Measurements from ENCODE around the gene PPWD1. TPM values are rescaled to one million over a fixed set of nuclear protein-coding genes. Genes with fewer than 3 reads are reported as not detected.
A peak's percentile ranks its signal among the peaks of the same experiment; 100 is the strongest.

PPWD1 gene
- total and polyA plus RNA-seq, 2 of the 13 experiments (the other 11 are each of a cell fraction or from before 2014, with no cell fraction given) = 7.4 to 44.3 TPM

DNA sequence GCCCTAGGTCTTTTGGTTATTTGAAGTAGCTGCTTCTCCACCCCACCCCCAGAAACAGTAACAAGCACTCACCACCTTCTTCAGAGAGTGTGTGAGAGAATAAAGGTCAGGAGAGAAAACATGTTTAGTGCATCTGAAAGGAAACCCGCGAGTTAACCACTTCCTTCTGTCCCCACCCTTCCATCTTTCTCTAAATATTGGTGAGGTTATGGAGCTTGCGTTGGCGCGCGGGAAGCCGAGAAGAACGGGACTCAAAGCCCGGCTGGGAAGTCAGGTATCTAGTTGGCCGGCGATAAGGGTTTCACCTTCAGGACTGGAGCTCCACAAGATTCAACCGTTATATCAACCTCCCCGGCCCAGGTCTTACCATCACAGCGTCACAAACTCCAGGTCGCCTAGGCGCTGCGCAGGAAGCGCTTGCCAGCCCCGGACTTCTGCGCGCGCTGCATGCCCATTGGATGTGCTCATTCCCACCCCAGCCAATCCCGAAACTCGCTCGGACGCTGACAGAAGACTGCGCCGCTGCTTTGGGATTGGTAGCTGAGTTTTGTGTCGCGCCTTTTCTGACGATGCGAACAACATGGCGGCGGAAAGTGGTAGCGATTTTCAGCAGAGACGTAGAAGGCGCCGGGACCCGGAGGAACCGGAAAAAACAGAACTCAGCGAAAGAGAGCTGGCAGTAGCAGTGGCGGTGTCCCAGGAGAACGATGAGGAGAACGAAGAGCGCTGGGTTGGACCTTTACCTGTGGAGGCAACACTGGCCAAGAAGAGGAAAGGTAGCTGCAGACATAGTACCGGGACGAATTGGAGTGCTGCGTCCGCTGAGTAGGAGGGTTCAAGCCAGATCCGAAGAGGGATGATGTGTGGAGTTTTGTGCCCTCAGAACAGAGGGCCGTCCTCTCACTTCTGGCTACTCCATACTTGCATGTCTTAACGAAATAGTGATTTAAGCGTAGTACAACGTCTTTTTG is at the start of gene PPWD1, which contains the start of gene CENPK (continued):
- TF ChIP-seq, protein P1, sequence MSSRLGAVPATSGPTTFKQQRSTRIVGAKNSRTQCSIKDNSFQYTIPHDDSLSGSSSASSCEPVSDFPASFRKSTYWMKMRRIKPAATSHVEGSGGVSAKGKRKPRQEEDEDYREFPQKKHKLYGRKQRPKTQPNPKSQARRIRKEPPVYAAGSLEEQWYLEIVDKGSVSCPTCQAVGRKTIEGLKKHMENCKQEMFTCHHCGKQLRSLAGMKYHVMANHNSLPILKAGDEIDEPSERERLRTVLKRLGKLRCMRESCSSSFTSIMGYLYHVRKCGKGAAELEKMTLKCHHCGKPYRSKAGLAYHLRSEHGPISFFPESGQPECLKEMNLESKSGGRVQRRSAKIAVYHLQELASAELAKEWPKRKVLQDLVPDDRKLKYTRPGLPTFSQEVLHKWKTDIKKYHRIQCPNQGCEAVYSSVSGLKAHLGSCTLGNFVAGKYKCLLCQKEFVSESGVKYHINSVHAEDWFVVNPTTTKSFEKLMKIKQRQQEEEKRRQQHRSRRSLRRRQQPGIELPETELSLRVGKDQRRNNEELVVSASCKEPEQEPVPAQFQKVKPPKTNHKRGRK (CRISPR knock-in tag; IDR thresholded peaks at IDR 0.05) = no peak
- TF ChIP-seq CHD4 (IDR thresholded peaks at IDR 0.05; ENCODE audit: borderline replicate concordance, low read length) (no peak), MTF2 (CRISPR knock-in tag; IDR thresholded peaks at IDR 0.05; ENCODE audit: borderline replicate concordance) (no peak), ELF4 (CRISPR knock-in tag; IDR thresholded peaks at IDR 0.05; ENCODE audit: borderline replicate concordance) (0 out of 2 replicates have a peak, but pooled peaks have one; percentile 35), GPN1 (CRISPR knock-in tag; IDR thresholded peaks at IDR 0.05; ENCODE audit: borderline replicate concordance) (no peak), MYNN (CRISPR knock-in tag; IDR thresholded peaks at IDR 0.05; ENCODE audit: low read depth) (0 out of 2 replicates have a peak, but pooled peaks have one; percentile 32), KLF13 (CRISPR knock-in tag; IDR thresholded peaks at IDR 0.05) (no peak), ZFX (CRISPR knock-in tag; IDR thresholded peaks at IDR 0.05; ENCODE audit: low read depth) (peak; percentile 53; the same call in 1 of the 2 replicates), ZNF432 (CRISPR knock-in tag; IDR thresholded peaks at IDR 0.05; ENCODE audit: borderline replicate concordance) (no peak)
- TF ChIP-seq, protein P2, sequence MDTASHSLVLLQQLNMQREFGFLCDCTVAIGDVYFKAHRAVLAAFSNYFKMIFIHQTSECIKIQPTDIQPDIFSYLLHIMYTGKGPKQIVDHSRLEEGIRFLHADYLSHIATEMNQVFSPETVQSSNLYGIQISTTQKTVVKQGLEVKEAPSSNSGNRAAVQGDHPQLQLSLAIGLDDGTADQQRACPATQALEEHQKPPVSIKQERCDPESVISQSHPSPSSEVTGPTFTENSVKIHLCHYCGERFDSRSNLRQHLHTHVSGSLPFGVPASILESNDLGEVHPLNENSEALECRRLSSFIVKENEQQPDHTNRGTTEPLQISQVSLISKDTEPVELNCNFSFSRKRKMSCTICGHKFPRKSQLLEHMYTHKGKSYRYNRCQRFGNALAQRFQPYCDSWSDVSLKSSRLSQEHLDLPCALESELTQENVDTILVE (CRISPR knock-in tag; IDR thresholded peaks at IDR 0.05) = no peak
- TF ChIP-seq, protein P3, sequence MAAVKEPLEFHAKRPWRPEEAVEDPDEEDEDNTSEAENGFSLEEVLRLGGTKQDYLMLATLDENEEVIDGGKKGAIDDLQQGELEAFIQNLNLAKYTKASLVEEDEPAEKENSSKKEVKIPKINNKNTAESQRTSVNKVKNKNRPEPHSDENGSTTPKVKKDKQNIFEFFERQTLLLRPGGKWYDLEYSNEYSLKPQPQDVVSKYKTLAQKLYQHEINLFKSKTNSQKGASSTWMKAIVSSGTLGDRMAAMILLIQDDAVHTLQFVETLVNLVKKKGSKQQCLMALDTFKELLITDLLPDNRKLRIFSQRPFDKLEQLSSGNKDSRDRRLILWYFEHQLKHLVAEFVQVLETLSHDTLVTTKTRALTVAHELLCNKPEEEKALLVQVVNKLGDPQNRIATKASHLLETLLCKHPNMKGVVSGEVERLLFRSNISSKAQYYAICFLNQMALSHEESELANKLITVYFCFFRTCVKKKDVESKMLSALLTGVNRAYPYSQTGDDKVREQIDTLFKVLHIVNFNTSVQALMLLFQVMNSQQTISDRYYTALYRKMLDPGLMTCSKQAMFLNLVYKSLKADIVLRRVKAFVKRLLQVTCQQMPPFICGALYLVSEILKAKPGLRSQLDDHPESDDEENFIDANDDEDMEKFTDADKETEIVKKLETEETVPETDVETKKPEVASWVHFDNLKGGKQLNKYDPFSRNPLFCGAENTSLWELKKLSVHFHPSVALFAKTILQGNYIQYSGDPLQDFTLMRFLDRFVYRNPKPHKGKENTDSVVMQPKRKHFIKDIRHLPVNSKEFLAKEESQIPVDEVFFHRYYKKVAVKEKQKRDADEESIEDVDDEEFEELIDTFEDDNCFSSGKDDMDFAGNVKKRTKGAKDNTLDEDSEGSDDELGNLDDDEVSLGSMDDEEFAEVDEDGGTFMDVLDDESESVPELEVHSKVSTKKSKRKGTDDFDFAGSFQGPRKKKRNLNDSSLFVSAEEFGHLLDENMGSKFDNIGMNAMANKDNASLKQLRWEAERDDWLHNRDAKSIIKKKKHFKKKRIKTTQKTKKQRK (IDR thresholded peaks at IDR 0.05; ENCODE audit: low read length) = no peak
- TF ChIP-seq, protein P4, sequence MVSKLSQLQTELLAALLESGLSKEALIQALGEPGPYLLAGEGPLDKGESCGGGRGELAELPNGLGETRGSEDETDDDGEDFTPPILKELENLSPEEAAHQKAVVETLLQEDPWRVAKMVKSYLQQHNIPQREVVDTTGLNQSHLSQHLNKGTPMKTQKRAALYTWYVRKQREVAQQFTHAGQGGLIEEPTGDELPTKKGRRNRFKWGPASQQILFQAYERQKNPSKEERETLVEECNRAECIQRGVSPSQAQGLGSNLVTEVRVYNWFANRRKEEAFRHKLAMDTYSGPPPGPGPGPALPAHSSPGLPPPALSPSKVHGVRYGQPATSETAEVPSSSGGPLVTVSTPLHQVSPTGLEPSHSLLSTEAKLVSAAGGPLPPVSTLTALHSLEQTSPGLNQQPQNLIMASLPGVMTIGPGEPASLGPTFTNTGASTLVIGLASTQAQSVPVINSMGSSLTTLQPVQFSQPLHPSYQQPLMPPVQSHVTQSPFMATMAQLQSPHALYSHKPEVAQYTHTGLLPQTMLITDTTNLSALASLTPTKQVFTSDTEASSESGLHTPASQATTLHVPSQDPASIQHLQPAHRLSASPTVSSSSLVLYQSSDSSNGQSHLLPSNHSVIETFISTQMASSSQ (IDR thresholded peaks at IDR 0.05; ENCODE audit: low read depth) = no peak
- TF ChIP-seq, protein P4 (CRISPR knock-in tag; IDR thresholded peaks at IDR 0.05; ENCODE audit: borderline replicate concordance) = peak; percentile 62
- TF ChIP-seq, protein P5, sequence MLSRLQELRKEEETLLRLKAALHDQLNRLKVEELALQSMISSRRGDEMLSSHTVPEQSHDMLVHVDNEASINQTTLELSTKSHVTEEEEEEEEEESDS (CRISPR knock-in tag; IDR thresholded peaks at IDR 0.05; ENCODE audit: borderline replicate concordance) = no peak

Measured in HepG2 (cell line).